SIG-M5 treated with dmso at 0.1 percent for 504 hours (cell line): ENCODE data around the gene FGF16.
"Not testable (repeated sequence)": the region's sequence is repeated elsewhere in the genome, so short reads cannot be mapped to it uniquely, and the experiment has no call there.

Source experiments
- DNase-seq: peaks from one replicate; lab custom pipeline; 2025; ENCODE audit not compliant: unreplicated experiment; lab: John Stamatoyannopoulos, UW

Gene FGF16

GRCh38 chrX:77446908-77447652 is at the start of gene FGF16:
Gene FGF16, plus strand, starts transcription at chrX:77447389. Its CDS starts 286 bp downstream, at chrX:77447675.
- DNase-seq = no peak

DNA sequence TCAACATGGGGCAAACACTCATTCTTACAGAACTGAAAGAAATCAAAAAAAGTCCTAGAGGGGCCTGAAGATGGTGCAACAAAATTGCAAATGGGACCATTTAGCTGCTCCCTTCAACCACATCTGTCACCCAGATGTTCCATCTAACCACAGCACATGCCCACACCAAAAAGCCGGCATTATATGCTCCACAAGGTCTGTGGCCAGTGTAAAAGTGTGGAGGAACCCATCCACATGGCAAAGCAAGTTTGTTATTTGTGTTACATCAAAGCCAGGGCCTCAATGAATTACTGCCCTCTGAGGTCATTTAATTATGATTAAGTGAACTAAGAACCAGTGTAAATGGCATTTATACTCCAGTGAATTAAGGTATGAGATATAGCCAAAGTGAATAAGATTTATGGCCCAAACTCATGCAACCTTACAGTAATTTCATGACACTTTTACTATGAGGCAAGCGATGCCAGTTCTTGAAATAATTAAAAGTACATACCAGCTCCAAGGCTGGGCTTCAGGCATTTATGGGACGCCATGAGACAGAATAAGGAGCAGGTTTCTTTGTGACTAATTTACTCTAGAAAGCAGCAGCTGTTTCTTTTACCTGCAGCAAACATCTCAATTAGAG is 48.7 kb upstream of the FGF16 start:
- no peak for DNase-seq

- no peak for DNase-seq
Measured at GRCh38 chrX:77404419-77404818, 42.8 kb upstream of the FGF16 start.

GRCh38 chrX:77407821-77408220 is 39.4 kb upstream of the FGF16 start:
- not testable (repeated sequence) for DNase-seq

GRCh38 chrX:77412631-77413030 is 34.6 kb upstream of the FGF16 start:
- DNase-seq = no peak

DNA sequence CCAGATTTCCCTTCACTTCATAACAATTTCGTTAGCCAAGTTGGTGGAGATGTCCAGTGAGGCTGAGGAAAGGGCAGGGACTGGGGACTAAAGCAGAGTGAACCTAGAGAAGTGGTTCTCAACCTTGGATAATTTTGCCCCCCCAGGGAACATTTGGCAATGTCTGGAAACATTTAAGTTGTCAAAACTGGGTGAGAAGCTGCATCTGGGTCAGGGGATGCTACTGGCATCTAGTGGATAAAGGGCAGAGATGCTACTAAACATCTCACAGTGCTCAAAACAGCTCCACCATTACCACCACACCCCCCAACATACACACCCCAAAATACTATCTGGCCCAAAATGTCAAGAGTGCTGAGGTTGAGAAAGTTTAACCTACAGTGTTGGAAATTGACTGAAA is 32.0 kb upstream of the FGF16 start:
- DNase-seq = no peak

DNA sequence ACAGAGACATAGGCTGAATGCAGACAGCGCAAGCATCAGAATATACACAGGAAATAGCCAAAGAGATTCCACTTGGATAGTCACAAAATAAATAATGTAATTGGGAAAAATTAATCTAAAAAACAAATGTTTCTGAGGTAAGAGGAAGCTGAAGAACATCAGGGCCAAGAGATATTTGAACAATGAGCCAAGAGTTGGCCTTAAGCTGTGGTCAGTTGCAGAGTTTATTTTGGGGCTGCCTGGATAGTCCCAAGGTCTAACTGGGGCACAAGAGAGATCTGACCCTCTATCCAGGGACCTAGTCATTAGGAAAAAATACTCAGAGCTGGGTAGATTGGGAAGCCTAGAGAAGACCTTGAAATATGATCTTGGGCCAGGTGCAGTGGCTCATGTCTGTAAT is 31.3 kb upstream of the FGF16 start:
- no peak for DNase-seq

DNA sequence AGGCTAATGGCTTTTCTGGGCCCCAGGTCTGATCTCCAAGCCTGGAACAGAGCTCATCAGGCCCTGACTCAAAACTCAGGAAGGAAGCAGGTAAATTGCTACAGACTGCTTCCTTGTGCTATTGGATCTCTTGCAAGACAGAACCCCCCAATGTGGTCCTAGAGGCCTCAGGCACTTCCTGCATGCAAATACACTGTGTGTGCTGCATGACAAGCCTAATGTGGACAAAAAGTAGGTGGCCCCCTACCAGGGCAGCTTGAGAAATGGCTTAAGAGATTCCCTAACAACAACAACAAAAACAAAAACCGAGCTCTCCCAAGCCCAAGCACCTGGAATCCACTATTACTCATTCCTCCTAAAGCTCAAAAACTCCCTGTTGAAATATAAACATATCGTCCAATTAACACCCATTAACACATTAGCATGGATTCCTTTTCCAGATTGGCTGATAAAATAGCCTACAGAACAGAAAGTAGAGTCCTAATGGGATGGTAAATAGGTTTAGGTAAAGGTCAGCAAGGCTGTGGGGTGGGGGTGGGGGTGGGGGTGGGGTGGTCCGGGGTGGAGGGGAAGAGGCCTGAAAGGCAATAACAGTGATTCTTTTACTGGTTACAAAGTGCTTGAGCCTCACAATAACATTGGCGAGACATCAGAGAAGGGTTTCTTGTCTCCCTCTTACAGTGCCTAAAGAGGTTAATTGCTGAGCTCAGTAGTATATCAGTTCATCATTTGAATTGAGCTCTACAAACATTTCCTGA is 24.1 kb upstream of the FGF16 start:
- DNase-seq = no peak

DNA sequence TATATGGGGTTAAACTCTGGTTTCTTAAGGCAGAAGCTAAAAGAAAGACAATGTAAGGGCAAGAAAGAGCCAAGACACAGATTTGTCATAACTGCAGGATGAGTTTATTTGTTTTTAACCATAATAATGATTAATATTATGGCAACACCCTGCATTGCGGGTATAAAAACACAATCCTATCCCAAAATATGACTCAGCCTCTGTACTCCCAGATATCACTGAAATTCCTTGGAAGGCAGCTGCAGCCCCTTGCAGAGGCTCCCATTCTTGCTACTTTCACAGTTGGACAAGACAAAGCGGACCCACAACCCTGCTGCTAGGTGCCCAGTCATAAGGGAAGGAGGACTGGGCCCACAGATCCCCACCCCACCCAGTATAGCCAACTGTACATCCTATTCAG is 20.4 kb upstream of the FGF16 start:
- DNase-seq = no peak

GRCh38 chrX:77427611-77428010 is 19.6 kb upstream of the FGF16 start:
- no peak for DNase-seq

DNA sequence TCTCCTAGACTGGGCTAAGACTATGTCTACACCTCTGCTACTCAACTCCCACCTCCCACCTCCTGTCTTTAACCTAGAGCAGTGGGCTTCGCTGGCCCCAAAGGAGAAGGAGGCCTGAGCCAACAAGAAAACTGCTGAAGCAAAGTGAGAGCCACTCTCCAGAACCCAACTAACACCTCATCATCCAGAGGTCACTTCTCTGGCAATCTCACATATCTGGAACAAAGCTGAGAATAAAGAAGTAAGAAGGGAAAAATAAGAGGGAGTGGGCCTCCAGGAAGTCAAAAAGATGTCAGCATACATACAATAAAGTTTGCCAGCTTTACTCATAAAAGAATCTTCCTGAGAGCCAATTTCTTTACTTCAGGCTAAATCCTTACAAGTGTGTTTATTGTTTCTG is 18.6 kb upstream of the FGF16 start:
- no peak for DNase-seq

GRCh38 chrX:77431227-77431626 is 16.0 kb upstream of the FGF16 start:
- peak; percentile 71 for DNase-seq

- no peak for DNase-seq
Measured at GRCh38 chrX:77433001-77433400, 14.2 kb upstream of the FGF16 start.

DNA sequence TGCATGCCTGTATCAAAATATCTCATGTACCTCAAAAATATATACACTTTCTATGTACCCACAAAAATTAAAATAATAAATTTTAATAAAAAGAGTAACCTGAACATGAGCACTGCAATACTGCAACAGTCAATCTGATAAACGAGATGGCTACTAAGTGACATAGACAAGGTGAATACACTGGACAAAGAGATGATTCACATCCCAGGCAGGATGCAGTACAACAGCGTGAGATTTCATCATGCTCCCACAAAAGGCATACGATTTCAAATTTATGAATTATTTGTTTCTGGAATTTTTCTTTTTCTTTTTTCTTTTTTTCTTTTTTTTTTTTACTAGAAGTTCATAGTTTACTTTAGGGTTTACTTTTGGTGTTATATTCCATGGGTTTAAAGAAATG is 12.2 kb upstream of the FGF16 start:
- DNase-seq = no peak

DNA sequence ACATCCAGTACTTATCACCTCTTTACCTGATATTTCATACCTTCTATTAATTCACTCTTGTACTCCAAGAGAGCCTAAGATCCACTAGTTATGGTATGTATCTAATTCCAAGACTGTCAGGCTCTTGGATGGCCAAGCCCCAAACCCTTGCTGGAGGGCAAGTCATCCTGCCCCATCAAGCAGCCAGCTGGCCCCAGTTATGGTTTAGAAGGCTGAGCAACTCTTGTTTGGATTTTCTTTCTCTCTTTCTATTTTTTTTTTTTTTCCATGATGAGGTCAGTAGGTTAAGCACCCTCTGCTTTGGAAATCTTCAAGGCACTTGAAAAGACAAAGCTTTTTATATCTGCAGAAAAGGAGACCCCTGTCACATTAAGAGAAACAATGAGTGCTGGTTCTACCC is 10.9 kb upstream of the FGF16 start:
- no peak for DNase-seq

GRCh38 chrX:77436682-77437081 is 10.5 kb upstream of the FGF16 start:
- no peak for DNase-seq

DNA sequence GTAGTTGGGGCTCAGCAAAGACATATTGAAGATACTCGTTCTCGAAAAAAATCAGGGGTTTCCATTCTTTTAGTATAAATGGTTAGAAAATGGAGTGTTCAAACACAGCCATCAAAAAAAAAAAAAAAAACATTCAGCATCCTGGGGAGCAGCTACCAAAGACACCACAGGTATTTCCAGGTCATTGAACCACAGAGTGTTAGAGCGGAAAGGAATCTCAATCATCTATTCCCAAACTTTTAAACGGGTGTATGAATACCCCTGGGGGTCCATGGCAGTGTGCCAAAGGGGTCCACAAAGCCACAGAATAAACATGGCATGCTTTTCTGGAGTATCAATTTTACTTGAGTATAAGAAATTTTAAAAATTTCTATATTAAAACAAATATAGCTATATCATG is 6.9 kb upstream of the FGF16 start:
- no peak for DNase-seq

GRCh38 chrX:77441033-77441432 is 6.2 kb upstream of the FGF16 start:
- no peak for DNase-seq

DNA sequence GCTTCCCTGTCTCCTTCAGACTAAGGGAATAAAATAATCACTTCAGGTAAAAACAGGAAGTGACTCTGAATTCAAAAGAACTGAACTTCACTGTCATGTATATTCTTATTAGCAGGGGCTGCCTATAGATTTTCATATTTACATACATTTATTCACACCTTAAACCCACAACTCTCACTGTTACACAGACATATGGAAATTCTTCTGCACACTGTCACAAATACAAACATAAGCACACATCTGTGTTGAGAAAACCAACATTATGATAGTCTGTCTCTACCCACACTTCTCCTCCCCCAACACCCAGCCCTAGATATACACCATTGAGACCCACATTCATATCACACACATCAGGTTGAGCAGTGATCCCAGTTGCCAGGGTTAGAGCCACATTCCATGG is 5.7 kb upstream of the FGF16 start:
- DNase-seq = no peak

- no peak for DNase-seq
Measured at GRCh38 chrX:77442728-77443127, 4.5 kb upstream of the FGF16 start.

- DNase-seq = no peak
Measured at GRCh38 chrX:77444075-77444474, 3.1 kb upstream of the FGF16 start.

- DNase-seq = no peak
Measured at GRCh38 chrX:77444545-77444944, 2.6 kb upstream of the FGF16 start.
